Loucy (cell line): ENCODE data around the gene APBA1.

Source experiments
- H2AFZ ChIP-seq: fragments of 200-600 bp; sonication (generic); 2 replicates; pipeline ENCODE4 v1.6.0; 2016; ENCODE audit warnings: antibody characterized with exemption, mild to moderate bottlenecking, low read length, moderate library complexity
- H3F3A ChIP-seq: fragments of 200-600 bp; 2 replicates; pipeline ENCODE4 v1.6.0; 2016; ENCODE audit warnings: antibody characterized with exemption, low read depth, mild to moderate bottlenecking
- H3K27me3 ChIP-seq: fragments of 200-600 bp; sonication (generic); 2 replicates; pipeline ENCODE4 v1.6.1; 2014; ENCODE audit warnings: low read length, mild to moderate bottlenecking; ENCODE audit not compliant: insufficient read depth, poor library complexity, severe bottlenecking
- H3K36me3 ChIP-seq: fragments of 200-600 bp; sonication (generic); 2 replicates; pipeline ENCODE4 v1.6.1; 2016; ENCODE audit warnings: low read length; ENCODE audit not compliant: insufficient read depth
- H3K4me1 ChIP-seq: fragments of 200-600 bp; sonication (generic); 2 replicates; pipeline ENCODE4 v1.5.1; 2014; ENCODE audit warnings: low read length, mild to moderate bottlenecking; ENCODE audit not compliant: insufficient read depth, poor library complexity, severe bottlenecking
- H3K4me2 ChIP-seq: fragments of 200-600 bp; sonication (generic); 2 replicates; pipeline ENCODE4 v1.6.0; 2014; ENCODE audit warnings: antibody characterized with exemption, low read length, low read depth, mild to moderate bottlenecking; ENCODE audit not compliant: poor library complexity, severe bottlenecking
- H3K4me3 ChIP-seq: fragments of 200-600 bp; sonication (generic); 2 replicates; pipeline ENCODE4 v1.5.1; 2014; ENCODE audit warnings: low read length, mild to moderate bottlenecking, mixed read lengths; ENCODE audit not compliant: poor library complexity, severe bottlenecking
- H3K79me2 ChIP-seq: fragments of 200-600 bp; sonication (generic); 2 replicates; pipeline ENCODE4 v1.6.1; 2014; ENCODE audit warnings: low read length; ENCODE audit not compliant: insufficient read depth
- H3K9ac ChIP-seq: fragments of 200-600 bp; sonication (generic); 2 replicates; pipeline ENCODE4 v1.6.0; 2014; ENCODE audit warnings: mild to moderate bottlenecking, low read depth, low read length, moderate library complexity; ENCODE audit not compliant: poor library complexity, severe bottlenecking
- H3K9me2 ChIP-seq: fragments of 200-600 bp; sonication (generic); replicated peaks from 2 replicates; pipeline ENCODE4 v1.6.1; 2016; ENCODE audit warnings: low read depth, low read length, mixed read lengths
- H3K9me3 ChIP-seq: fragments of 200-600 bp; sonication (generic); 2 replicates; pipeline ENCODE4 v1.6.1; 2014; ENCODE audit warnings: mild to moderate bottlenecking, antibody characterized with exemption, low read length, low read depth; ENCODE audit not compliant: insufficient read depth
- H4K20me1 ChIP-seq: fragments of 200-600 bp; sonication (generic); 2 replicates; pipeline ENCODE4 v1.6.0; 2014; ENCODE audit warnings: antibody characterized with exemption, low read length, mild to moderate bottlenecking; ENCODE audit not compliant: insufficient read depth, poor library complexity, severe bottlenecking
- CTCF ChIP-seq: fragments of 200-600 bp; sonication (generic); conservative IDR thresholded peaks from 2 replicates; pipeline ENCODE4 v1.5.1; 2014; ENCODE audit warnings: mild to moderate bottlenecking, antibody characterized with exemption, low read length
- EZH2phosphoT487 ChIP-seq: fragments of 200-600 bp; IDR thresholded peaks from 2 replicates; pipeline ENCODE4 v1.6.1; 2018; ENCODE audit warnings: antibody characterized with exemption, mild to moderate bottlenecking, moderate library complexity, borderline replicate concordance

Gene APBA1

GRCh38 chr9:69515810-69516209, 156.4 kb downstream of the APBA1 start:
- H3K4me3 ChIP-seq, result no peak overlapping the region
- H3K79me2 ChIP-seq, result no peaks in the 10 kb centered on the region
- no peak overlapping the region for H3K9ac ChIP-seq
- no peaks in the 10 kb centered on the region for H3K27me3 ChIP-seq
- H3K9me3 ChIP-seq, result no peaks in the 10 kb centered on the region
- no peak for TF ChIP-seq EZH2phosphoT487
- TF ChIP-seq CTCF, result no peak
- no peak overlapping the region for H3K4me2 ChIP-seq
- no peaks in the 10 kb centered on the region for H3K9me2 ChIP-seq
- H3K36me3 ChIP-seq, result no peaks in the 10 kb centered on the region
- H4K20me1 ChIP-seq, result no peaks in the 10 kb centered on the region
- H3F3A ChIP-seq, result no peaks in the 10 kb centered on the region
- peaks cover 12% of the 10 kb centered on the region for H3K4me1 ChIP-seq
- no peak overlapping the region for H2AFZ ChIP-seq

GRCh38 chr9:69513141-69513820, 158.9 kb downstream of the APBA1 start:
- H4K20me1 ChIP-seq, result no peaks in the 10 kb centered on the region
- no peak overlapping the region for H3K4me3 ChIP-seq
- H3K27me3 ChIP-seq, result no peaks in the 10 kb centered on the region
- TF ChIP-seq EZH2phosphoT487 (no peak), CTCF (no peak)
- H3K4me2 ChIP-seq, result no peak overlapping the region
- H3K9me2 ChIP-seq, result no peaks in the 10 kb centered on the region
- H3K9me3 ChIP-seq, result no peaks in the 10 kb centered on the region
- H3K4me1 ChIP-seq, result no peaks in the 10 kb centered on the region
- H3F3A ChIP-seq, result no peaks in the 10 kb centered on the region
- H3K79me2 ChIP-seq, result no peaks in the 10 kb centered on the region
- no peaks in the 10 kb centered on the region for H3K36me3 ChIP-seq
- no peak overlapping the region for H3K9ac ChIP-seq
- H2AFZ ChIP-seq, result no peak overlapping the region

- Histone ChIP-seq H3K9me3 (no peaks in the 10 kb centered on the region), H3K4me2 (no peak overlapping the region), H3K27me3 (no peaks in the 10 kb centered on the region), H3K4me3 (no peak overlapping the region), H3K79me2 (no peaks in the 10 kb centered on the region), H3K4me1 (no peaks in the 10 kb centered on the region), H3F3A (no peaks in the 10 kb centered on the region), H4K20me1 (no peaks in the 10 kb centered on the region), H3K9me2 (no peaks in the 10 kb centered on the region), H2AFZ (no peak overlapping the region), H3K36me3 (no peaks in the 10 kb centered on the region), H3K9ac (no peak overlapping the region)
- no peak for TF ChIP-seq EZH2phosphoT487
These were observed 168.1 kb downstream of the APBA1 start for GRCh38 chr9:69504058-69504457.
